DND-41 (cell line): ENCODE measurements around the gene DOCK9.

Source experiments
- CTCF ChIP-seq: IDR thresholded peaks from 2 replicates; pipeline ENCODE4 v1.5.1; 2012; ENCODE audit warnings: borderline replicate concordance, low read length, moderate library complexity, mild to moderate bottlenecking; ENCODE audit not compliant: poor library complexity, severe bottlenecking; ENCODE audit errors: extremely low read depth
- EZH2 ChIP-seq: IDR thresholded peaks from 3 replicates; pipeline ENCODE4 v1.6.1; 2012; ENCODE audit warnings: borderline replicate concordance, low read depth, mild to moderate bottlenecking, moderate library complexity, low read length, inconsistent platforms; ENCODE audit not compliant: severe bottlenecking

GRCh38 chr13:98975822-98976261 is 2.0 kb downstream of the DOCK9 start:
- TF ChIP-seq CTCF (peak; percentile 41), EZH2 (no peak)
